VCaP (cell line): ENCODE measurements around the gene IFT172.

ENCODE experiments used
- H3K27ac ChIP-seq: fragments of 450-650 bp; 2 replicates; pipeline ENCODE4 v1.5.1; 2017
- CTCF ChIP-seq: fragments of 450-650 bp; conservative IDR thresholded peaks from 2 replicates; pipeline ENCODE4 v1.5.1; 2017; ENCODE audit warnings: mild to moderate bottlenecking, moderate library complexity

IFT172 gene

GRCh38 chr2:27451095-27451494, 38.4 kb downstream of the IFT172 start:
- no peak overlapping the region for H3K27ac ChIP-seq
- no peak for TF ChIP-seq CTCF

- TF ChIP-seq CTCF = no peak
- no peak overlapping the region for H3K27ac ChIP-seq
These were observed 41.2 kb downstream of the IFT172 start for GRCh38 chr2:27448381-27448780.

GRCh38 chr2:27446057-27446456, 43.5 kb downstream of the IFT172 start:
- H3K27ac ChIP-seq = no peak overlapping the region
- no peak for TF ChIP-seq CTCF

- TF ChIP-seq CTCF = no peak
- no peak overlapping the region for H3K27ac ChIP-seq
These were observed 43.9 kb downstream of the IFT172 start for GRCh38 chr2:27445615-27446014.

GRCh38 chr2:27445155-27445554, 44.4 kb downstream of the IFT172 start:
- no peak for TF ChIP-seq CTCF
- H3K27ac ChIP-seq = no peak overlapping the region

- TF ChIP-seq CTCF = no peak
- peak overlapping the region; percentile 72 for H3K27ac ChIP-seq
These were observed 46.6 kb downstream of the IFT172 start for GRCh38 chr2:27442920-27443282.

- TF ChIP-seq CTCF = peak; percentile 81
- H3K27ac ChIP-seq = peak within 1 kb of the TSS; percentile 72
These were observed 47.3 kb downstream of the IFT172 start, which contains the start of gene KRTCAP3 for GRCh38 chr2:27441958-27442919. Gene KRTCAP3, plus strand, starts transcription at chr2:27442381. Its CDS starts 32 bp downstream, at chr2:27442413.
